DOHH2 (cell line): ENCODE measurements around the gene MAML2.

Experiments used
- EZH2phosphoT487 ChIP-seq: fragments of 200-600 bp; sonication (generic); IDR thresholded peaks from 2 replicates; pipeline ENCODE4 v1.6.1; 2017; ENCODE audit warnings: borderline replicate concordance, mild to moderate bottlenecking, antibody characterized with exemption, low read length, moderate library complexity, mixed read lengths
- TF ChIP-seq, protein P1 (sequence below): fragments of 200-600 bp; sonication (generic); IDR thresholded peaks from one replicate; pipeline ENCODE4 v1.5.1; 2014; ENCODE audit warnings: antibody characterized with exemption, mild to moderate bottlenecking, low read depth, low read length; ENCODE audit not compliant: poor library complexity, severe bottlenecking

DNA sequence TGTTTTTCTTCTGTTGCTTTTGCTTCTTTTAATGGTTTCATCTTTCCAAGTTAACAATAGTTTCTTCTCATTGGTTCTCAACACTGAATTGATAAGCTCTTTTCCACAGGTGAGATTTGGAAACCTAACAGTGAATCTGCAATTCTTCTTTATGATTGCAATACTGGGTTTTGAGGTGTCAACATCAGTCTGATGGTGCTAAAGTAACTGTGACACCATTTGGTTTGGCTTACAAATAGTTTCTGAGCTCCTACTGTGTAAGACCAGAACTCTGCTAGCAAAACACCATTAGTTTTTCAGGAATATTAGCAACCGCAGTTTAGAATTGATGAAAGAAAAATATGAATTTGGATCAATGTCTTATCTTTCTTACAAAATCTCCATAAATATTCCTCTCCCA lies 58.6 kb downstream of the MAML2 start:
- TF ChIP-seq, protein P1, sequence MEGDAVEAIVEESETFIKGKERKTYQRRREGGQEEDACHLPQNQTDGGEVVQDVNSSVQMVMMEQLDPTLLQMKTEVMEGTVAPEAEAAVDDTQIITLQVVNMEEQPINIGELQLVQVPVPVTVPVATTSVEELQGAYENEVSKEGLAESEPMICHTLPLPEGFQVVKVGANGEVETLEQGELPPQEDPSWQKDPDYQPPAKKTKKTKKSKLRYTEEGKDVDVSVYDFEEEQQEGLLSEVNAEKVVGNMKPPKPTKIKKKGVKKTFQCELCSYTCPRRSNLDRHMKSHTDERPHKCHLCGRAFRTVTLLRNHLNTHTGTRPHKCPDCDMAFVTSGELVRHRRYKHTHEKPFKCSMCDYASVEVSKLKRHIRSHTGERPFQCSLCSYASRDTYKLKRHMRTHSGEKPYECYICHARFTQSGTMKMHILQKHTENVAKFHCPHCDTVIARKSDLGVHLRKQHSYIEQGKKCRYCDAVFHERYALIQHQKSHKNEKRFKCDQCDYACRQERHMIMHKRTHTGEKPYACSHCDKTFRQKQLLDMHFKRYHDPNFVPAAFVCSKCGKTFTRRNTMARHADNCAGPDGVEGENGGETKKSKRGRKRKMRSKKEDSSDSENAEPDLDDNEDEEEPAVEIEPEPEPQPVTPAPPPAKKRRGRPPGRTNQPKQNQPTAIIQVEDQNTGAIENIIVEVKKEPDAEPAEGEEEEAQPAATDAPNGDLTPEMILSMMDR: no peak
- TF ChIP-seq EZH2phosphoT487: no peak
